ENCODE results near the gene GAGE12G.
"Not testable (repeated sequence)": the region's sequence is repeated elsewhere in the genome, so short reads cannot be mapped to it uniquely, and the experiment has no call there.

Gene GAGE12G, protein sequence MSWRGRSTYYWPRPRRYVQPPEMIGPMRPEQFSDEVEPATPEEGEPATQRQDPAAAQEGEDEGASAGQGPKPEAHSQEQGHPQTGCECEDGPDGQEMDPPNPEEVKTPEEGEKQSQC

DNA sequence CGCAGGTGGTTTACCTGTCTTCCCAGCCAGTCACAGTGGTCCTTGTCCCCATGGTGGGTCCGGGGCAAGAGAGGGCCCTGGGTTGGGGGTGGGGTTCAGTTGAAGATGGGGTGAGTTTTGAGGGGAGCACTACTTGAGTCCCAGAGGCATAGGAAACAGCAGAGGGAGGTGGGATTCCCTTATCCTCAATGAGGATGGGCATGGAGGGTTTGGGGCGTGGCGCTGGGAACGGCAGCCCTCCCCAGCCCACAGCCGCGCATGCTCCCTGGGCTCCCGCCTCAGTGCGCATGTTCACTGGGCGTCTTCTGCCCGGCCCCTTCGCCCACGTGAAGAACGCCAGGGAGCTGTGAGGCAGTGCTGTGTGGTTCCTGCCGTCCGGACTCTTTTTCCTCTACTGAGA lies at the start of gene GAGE12G:
Gene GAGE12G, plus strand, starts transcription at position 301 of the 400 bp plus-strand sequence. CDS start 1,155 bp downstream, outside the sequence.
- in situ Hi-C loops (cut with HindIII; ENCODE audit: low sequenced_read_pairs): not testable (repeated sequence)

DNA sequence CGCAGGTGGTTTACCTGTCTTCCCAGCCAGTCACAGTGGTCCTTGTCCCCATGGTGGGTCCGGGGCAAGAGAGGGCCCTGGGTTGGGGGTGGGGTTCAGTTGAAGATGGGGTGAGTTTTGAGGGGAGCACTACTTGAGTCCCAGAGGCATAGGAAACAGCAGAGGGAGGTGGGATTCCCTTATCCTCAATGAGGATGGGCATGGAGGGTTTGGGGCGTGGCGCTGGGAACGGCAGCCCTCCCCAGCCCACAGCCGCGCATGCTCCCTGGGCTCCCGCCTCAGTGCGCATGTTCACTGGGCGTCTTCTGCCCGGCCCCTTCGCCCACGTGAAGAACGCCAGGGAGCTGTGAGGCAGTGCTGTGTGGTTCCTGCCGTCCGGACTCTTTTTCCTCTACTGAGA lies 38.3 kb upstream of the GAGE12G start, which contains the start of gene GAGE12C:
Gene GAGE12C, plus strand, starts transcription at position 301 of the 400 bp plus-strand sequence. CDS start 1,155 bp downstream, outside the sequence.
- in situ Hi-C loops (cut with HindIII; ENCODE audit: low sequenced_read_pairs): not testable (repeated sequence)

DNA sequence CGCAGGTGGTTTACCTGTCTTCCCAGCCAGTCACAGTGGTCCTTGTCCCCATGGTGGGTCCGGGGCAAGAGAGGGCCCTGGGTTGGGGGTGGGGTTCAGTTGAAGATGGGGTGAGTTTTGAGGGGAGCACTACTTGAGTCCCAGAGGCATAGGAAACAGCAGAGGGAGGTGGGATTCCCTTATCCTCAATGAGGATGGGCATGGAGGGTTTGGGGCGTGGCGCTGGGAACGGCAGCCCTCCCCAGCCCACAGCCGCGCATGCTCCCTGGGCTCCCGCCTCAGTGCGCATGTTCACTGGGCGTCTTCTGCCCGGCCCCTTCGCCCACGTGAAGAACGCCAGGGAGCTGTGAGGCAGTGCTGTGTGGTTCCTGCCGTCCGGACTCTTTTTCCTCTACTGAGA lies 28.8 kb upstream of the GAGE12G start, which contains the start of gene GAGE12D:
Gene GAGE12D, plus strand, starts transcription at position 301 of the 400 bp plus-strand sequence. CDS start 1,155 bp downstream, outside the sequence.
- in situ Hi-C loops (cut with HindIII; ENCODE audit: low sequenced_read_pairs): not testable (repeated sequence)

DNA sequence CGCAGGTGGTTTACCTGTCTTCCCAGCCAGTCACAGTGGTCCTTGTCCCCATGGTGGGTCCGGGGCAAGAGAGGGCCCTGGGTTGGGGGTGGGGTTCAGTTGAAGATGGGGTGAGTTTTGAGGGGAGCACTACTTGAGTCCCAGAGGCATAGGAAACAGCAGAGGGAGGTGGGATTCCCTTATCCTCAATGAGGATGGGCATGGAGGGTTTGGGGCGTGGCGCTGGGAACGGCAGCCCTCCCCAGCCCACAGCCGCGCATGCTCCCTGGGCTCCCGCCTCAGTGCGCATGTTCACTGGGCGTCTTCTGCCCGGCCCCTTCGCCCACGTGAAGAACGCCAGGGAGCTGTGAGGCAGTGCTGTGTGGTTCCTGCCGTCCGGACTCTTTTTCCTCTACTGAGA lies 19.2 kb upstream of the GAGE12G start, which contains the start of gene GAGE12E:
Gene GAGE12E, plus strand, starts transcription at position 301 of the 400 bp plus-strand sequence. CDS start 1,155 bp downstream, outside the sequence.
- in situ Hi-C loops (cut with HindIII; ENCODE audit: low sequenced_read_pairs): not testable (repeated sequence)

GRCh38 chrX:49560542-49560941 lies 9.7 kb upstream of the GAGE12G start, which contains the start of gene GAGE12F:
Gene GAGE12F, plus strand, starts transcription at chrX:49560842. Its CDS starts 1,155 bp downstream, at chrX:49561997.
- in situ Hi-C loops (cut with HindIII; ENCODE audit: low sequenced_read_pairs): not testable (repeated sequence)

DNA sequence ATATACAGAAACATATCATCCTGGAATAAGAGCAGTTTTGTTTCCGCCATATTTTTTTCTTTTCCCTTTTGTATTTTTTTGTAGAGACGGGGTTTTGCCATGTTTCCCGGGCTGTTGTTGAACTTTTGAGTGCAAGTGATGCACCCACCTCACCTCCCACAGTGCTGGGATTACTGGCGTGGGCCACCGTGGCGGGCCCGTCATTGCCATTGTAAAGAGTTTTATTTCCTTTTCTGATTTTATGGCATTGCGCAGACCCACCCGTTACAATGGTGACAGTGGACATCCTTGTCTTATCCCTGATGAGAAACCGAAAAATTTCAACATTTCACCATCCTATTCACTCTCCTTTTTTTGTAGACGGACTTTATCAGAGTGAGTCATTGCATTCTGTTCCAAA lies 1.5 kb upstream of the GAGE12G start:
- in situ Hi-C loops (cut with HindIII; ENCODE audit: low sequenced_read_pairs): not testable (repeated sequence)

- in situ Hi-C loops (cut with HindIII; ENCODE audit: low sequenced_read_pairs): not testable (repeated sequence)
Measured at GRCh38 chrX:49569152-49569551, 1.0 kb upstream of the GAGE12G start.

DNA sequence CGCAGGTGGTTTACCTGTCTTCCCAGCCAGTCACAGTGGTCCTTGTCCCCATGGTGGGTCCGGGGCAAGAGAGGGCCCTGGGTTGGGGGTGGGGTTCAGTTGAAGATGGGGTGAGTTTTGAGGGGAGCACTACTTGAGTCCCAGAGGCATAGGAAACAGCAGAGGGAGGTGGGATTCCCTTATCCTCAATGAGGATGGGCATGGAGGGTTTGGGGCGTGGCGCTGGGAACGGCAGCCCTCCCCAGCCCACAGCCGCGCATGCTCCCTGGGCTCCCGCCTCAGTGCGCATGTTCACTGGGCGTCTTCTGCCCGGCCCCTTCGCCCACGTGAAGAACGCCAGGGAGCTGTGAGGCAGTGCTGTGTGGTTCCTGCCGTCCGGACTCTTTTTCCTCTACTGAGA lies 9.4 kb downstream of the GAGE12G start, which contains the start of gene GAGE12H:
Gene GAGE12H, plus strand, starts transcription at position 301 of the 400 bp plus-strand sequence. CDS start 1,155 bp downstream, outside the sequence.
- in situ Hi-C loops (cut with HindIII; ENCODE audit: low sequenced_read_pairs): not testable (repeated sequence)

GRCh38 chrX:49589196-49589595 lies 19.0 kb downstream of the GAGE12G start, which contains the start of gene GAGE2A:
Gene GAGE2A, plus strand, starts transcription at chrX:49589496. Its CDS starts 1,155 bp downstream, at chrX:49590651.
- in situ Hi-C loops (cut with HindIII; ENCODE audit: low sequenced_read_pairs): not testable (repeated sequence)

- in situ Hi-C loops (cut with HindIII; ENCODE audit: low sequenced_read_pairs): not testable (repeated sequence)
Measured at GRCh38 chrX:49589769-49590478, 19.7 kb downstream of the GAGE12G start.

- in situ Hi-C loops (cut with HindIII; ENCODE audit: low sequenced_read_pairs): not testable (repeated sequence)
Measured at GRCh38 chrX:49590488-49590887, 20.3 kb downstream of the GAGE12G start.

GRCh38 chrX:49598720-49599119 lies 28.5 kb downstream of the GAGE12G start, which contains the start of gene GAGE1:
Gene GAGE1, plus strand, starts transcription at chrX:49599020. Its CDS starts 1,155 bp downstream, at chrX:49600175.
- in situ Hi-C loops (cut with HindIII; ENCODE audit: low sequenced_read_pairs): not testable (repeated sequence)

DNA sequence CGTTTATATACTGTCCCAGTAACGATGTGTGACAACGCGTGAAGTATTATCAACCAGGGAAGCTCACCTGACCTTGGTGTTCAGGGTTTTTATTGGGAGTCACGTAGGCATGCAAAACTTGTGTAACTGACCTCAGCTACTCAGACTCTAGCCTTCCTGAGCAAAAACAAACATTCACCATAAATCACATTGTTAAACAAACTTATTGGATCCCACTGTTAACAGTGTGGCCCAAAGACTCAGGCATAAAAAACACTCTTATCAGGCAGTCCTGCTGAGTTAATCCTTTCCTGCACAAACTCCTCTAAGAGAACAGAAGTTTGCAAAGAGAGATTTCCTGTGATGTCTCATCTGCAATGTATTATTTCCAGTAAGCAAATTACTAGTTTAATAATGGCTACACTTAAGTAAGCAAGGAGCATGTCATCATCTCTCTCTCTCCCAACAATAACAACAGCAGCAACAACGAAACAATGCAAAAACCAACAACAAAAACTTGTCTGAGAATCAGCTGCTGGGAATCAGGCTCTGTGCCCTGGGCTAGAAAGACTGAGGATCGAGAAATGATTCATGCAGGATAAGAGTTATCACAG lies 40.6 kb downstream of the GAGE12G start:
- in situ Hi-C loops (cut with HindIII; ENCODE audit: low sequenced_read_pairs): no loop called here

DNA sequence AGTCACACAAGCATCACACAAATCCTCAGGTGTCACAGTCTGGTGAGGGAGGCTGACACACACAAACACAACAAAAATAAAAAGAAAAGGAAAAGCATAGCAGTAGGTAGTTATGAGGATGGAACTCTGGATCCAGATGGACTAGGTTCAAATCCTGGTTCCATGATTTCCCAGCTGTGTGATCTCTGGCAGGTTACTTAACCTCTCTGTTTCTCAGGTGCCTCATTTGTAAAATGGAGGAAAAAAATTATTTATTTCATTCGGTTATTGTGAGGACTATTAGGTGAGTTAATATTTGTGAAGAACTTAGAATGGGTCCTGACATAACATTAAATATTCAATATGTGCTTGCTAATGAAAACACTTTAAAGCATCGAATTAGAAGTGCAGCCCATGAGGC lies 48.4 kb downstream of the GAGE12G start:
- in situ Hi-C loops (cut with HindIII; ENCODE audit: low sequenced_read_pairs): no loop called here

All from endothelial cell of hepatic sinusoid (primary cell).